ENCODE measurements around the gene ATP2A2. TPM values are rescaled to one million over a fixed set of nuclear protein-coding genes. Genes with fewer than 3 reads are reported as not detected.

The ATP2A2 gene
- total RNA-seq, 1 donor from 2014 or later = 185 TPM

GRCh38 chr12:110344657-110345056, 63.6 kb downstream of the ATP2A2 start:
- H3K27ac ChIP-seq = no peak overlapping the region
- peak in 1 of 2 donors; percentile 55 for DNase-seq (ENCODE audit: low spot score in 2 of 2)
- no peaks in the 10 kb centered on the region for H3K27me3 ChIP-seq
- peaks cover 90 to 100% of the 10 kb centered on the region in 2 donors for H3K36me3 ChIP-seq
- no peaks in the 10 kb centered on the region for H3K4me1 ChIP-seq
- no peaks in the 10 kb centered on the region for H3K9me3 ChIP-seq
- H3K4me3 ChIP-seq = no peak overlapping the region
- intact Hi-C loops (cut with DNase I) = no loop called here
- TF ChIP-seq, protein P1, sequence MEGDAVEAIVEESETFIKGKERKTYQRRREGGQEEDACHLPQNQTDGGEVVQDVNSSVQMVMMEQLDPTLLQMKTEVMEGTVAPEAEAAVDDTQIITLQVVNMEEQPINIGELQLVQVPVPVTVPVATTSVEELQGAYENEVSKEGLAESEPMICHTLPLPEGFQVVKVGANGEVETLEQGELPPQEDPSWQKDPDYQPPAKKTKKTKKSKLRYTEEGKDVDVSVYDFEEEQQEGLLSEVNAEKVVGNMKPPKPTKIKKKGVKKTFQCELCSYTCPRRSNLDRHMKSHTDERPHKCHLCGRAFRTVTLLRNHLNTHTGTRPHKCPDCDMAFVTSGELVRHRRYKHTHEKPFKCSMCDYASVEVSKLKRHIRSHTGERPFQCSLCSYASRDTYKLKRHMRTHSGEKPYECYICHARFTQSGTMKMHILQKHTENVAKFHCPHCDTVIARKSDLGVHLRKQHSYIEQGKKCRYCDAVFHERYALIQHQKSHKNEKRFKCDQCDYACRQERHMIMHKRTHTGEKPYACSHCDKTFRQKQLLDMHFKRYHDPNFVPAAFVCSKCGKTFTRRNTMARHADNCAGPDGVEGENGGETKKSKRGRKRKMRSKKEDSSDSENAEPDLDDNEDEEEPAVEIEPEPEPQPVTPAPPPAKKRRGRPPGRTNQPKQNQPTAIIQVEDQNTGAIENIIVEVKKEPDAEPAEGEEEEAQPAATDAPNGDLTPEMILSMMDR (IDR thresholded peaks at IDR 0.05) = no peak

- H3K27me3 ChIP-seq = no peaks in the 10 kb centered on the region
- peaks cover 84 to 100% of the 10 kb centered on the region in 2 donors for H3K36me3 ChIP-seq
- H3K4me3 ChIP-seq = no peak overlapping the region
- DNase-seq (ENCODE audit: low spot score in 2 of 2) = peak in 1 of 2 donors; percentile 30
- H3K27ac ChIP-seq = no peak overlapping the region
- intact Hi-C loops (cut with DNase I) = no loop called here
- no peaks in the 10 kb centered on the region for H3K9me3 ChIP-seq
- no peaks in the 10 kb centered on the region for H3K4me1 ChIP-seq
- TF ChIP-seq, protein P1 (IDR thresholded peaks at IDR 0.05) = no peak
These were observed 64.2 kb downstream of the ATP2A2 start for GRCh38 chr12:110345176-110345661.

GRCh38 chr12:110345963-110346362, 64.9 kb downstream of the ATP2A2 start:
- peak overlapping the region in 1 of 2 donors; percentile 22 for H3K27ac ChIP-seq
- H3K27me3 ChIP-seq = no peaks in the 10 kb centered on the region
- H3K4me1 ChIP-seq = no peaks in the 10 kb centered on the region
- H3K9me3 ChIP-seq = no peaks in the 10 kb centered on the region
- DNase-seq (ENCODE audit: low spot score in 2 of 2) = no peak
- intact Hi-C loops (cut with DNase I) = no loop called here
- H3K36me3 ChIP-seq = peaks cover 84 to 100% of the 10 kb centered on the region in 2 donors
- H3K4me3 ChIP-seq = no peak overlapping the region
- TF ChIP-seq, protein P1 (IDR thresholded peaks at IDR 0.05) = no peak

DNA sequence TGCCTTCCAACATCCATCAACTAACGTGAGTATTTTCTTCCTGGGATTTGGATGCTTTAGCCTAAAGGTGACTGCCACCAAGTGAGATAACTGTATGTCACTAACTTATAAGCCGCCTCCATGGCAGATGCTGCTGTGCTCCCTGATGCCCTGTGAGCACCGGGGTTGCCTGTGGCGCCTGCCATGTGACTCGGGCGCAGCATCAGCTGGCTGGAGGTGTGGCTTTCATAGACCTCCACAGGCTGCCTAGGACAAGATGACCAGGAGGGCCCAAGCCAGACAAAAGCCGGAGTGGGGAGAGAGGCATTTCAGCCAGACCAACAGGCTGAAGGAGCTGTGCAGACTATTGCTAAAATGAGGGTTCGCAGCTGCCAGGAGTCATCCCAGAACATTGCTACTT, 66.7 kb downstream of the ATP2A2 start:
- H3K4me3 ChIP-seq = no peak overlapping the region
- no peaks in the 10 kb centered on the region for H3K27me3 ChIP-seq
- TF ChIP-seq, protein P1 (IDR thresholded peaks at IDR 0.05) = no peak
- H3K36me3 ChIP-seq = peaks cover 66 to 84% of the 10 kb centered on the region in 2 donors
- no peaks in the 10 kb centered on the region for H3K4me1 ChIP-seq
- DNase-seq (ENCODE audit: low spot score in 2 of 2) = no peak
- intact Hi-C loops (cut with DNase I) = no loop called here
- H3K9me3 ChIP-seq = no peaks in the 10 kb centered on the region
- no peak overlapping the region for H3K27ac ChIP-seq

- H3K4me3 ChIP-seq = no peak overlapping the region
- peaks cover 60 to 77% of the 10 kb centered on the region in 2 donors for H3K36me3 ChIP-seq
- H3K9me3 ChIP-seq = no peaks in the 10 kb centered on the region
- H3K27me3 ChIP-seq = no peaks in the 10 kb centered on the region
- intact Hi-C loops (cut with DNase I) = no loop called here
- TF ChIP-seq, protein P1 (IDR thresholded peaks at IDR 0.05) = no peak
- no peaks in the 10 kb centered on the region for H3K4me1 ChIP-seq
- no peak overlapping the region for H3K27ac ChIP-seq
- no peak for DNase-seq (ENCODE audit: low spot score in 2 of 2)
These were observed 67.5 kb downstream of the ATP2A2 start for GRCh38 chr12:110348431-110349059.

Measured in ascending aorta (tissue), 2 donors.